Body of pancreas (tissue), 4 donors: ENCODE measurements around the gene SPDYE5. TPM values are rescaled to one million over a fixed set of nuclear protein-coding genes. Genes with fewer than 3 reads are reported as not detected.
"Not testable (repeated sequence)": the region's sequence is repeated elsewhere in the genome, so short reads cannot be mapped to it uniquely, and the experiment has no call there.

Experiments
- ATAC-seq: fragments of 150-250 bp; one replicate; pipeline ENCODE4 v1.9.1; 2016
- DNase-seq, 4 donors: peaks; one replicate each; pipeline ENCODE4 v3.0.0-alpha.2; 2019
- H3K27ac ChIP-seq, 4 donors: fragments of 200-600 bp; sonication (generic); 1 replicate in 3 of 4; 2 replicates in 1 of 4; pipeline versions ENCODE4 v1.5.1 to v1.6.1; 2016 to 2019; ENCODE audit warnings: mild to moderate bottlenecking in 1 of 4, mixed read lengths in 1 of 4, moderate library complexity in 1 of 4
- H3K27me3 ChIP-seq, 2 donors: fragments of 200-600 bp; sonication (generic); one replicate each; pipeline ENCODE4 v1.6.0; 2016; ENCODE audit warnings: mild to moderate bottlenecking in 1 of 2
- H3K36me3 ChIP-seq, 2 donors: fragments of 200-600 bp; sonication (generic); replicated peaks in 1 of 2; 2 replicates each; pipeline ENCODE4 v1.5.1; 2016; ENCODE audit warnings: low read depth in 2 of 2; ENCODE audit not compliant: insufficient read depth in 1 of 2
- H3K4me1 ChIP-seq: fragments of 200-600 bp; sonication (generic); one replicate; pipeline ENCODE4 v1.6.0; 2016
- H3K4me3 ChIP-seq, 2 donors: fragments of 200-600 bp; sonication (generic); 1 replicate in 1 of 2; 2 replicates in 1 of 2; pipeline ENCODE4 v1.5.1; 2016 to 2019
- H3K9me3 ChIP-seq, 3 donors: fragments of 200-600 bp; sonication (generic); 1 replicate in 2 of 3; 2 replicates in 1 of 3; pipeline ENCODE4 v1.5.1; 2016
- CTCF ChIP-seq, 7 experiments: fragments of 450-650 bp in 4 of 7; fragments of 200-600 bp in 3 of 7; sonication (generic) in 3 of 7; IDR thresholded peaks; one replicate each; pipeline ENCODE4 v1.5.1; 2016 to 2019; ENCODE audit warnings: antibody characterized with exemption in 7 of 7
- POLR2A ChIP-seq, 3 donors: fragments of 450-650 bp; IDR thresholded peaks; one replicate each; pipeline ENCODE4 v1.6.1; 2016; ENCODE audit warnings: antibody characterized with exemption in 3 of 3, mild to moderate bottlenecking in 2 of 3
- WGBS, 2 donors: methylation state at CpG; one replicate each; pipeline ENCODE4 v1.1.5; 2017; 5-methylcytosine and 5-hydroxymethylcytosine counted together
- intact Hi-C: fragments of 100-400 bp; cut with DNase I; formaldehyde crosslinking; loops from one replicate; pipeline ENCODE4 v1.15.1; 2023
- total RNA-seq, 2 donors: library from RNA; depleted of rRNA; stranded (reverse); fragments of >200 nt; gene quantifications; one replicate each; pipeline ENCODE4 v1.1.0, GENCODE V29; 2016

The SPDYE5 gene
- total RNA-seq, 2 donors from 2014 or later: not detected

GRCh38 chr7:75485355-75485978 lies 6.7 kb upstream of the SPDYE5 start:
- peak in 2 of 4 donors; percentile 6 to 13 for DNase-seq
- H3K27me3 ChIP-seq, ATAC-seq, intact Hi-C loops, H3K9me3 ChIP-seq, H3K36me3 ChIP-seq, H3K4me1 ChIP-seq: not testable (repeated sequence)
- H3K27ac ChIP-seq: peak overlapping the region in 3 of 4 donors; percentile 76 to 86 (median 81)
- 0 to 1% methylated on average over 7 to 31 of the region's 32 CpGs for WGBS, 2 donors
- peak overlapping the region; percentile 77 to 83 for H3K4me3 ChIP-seq

DNA sequence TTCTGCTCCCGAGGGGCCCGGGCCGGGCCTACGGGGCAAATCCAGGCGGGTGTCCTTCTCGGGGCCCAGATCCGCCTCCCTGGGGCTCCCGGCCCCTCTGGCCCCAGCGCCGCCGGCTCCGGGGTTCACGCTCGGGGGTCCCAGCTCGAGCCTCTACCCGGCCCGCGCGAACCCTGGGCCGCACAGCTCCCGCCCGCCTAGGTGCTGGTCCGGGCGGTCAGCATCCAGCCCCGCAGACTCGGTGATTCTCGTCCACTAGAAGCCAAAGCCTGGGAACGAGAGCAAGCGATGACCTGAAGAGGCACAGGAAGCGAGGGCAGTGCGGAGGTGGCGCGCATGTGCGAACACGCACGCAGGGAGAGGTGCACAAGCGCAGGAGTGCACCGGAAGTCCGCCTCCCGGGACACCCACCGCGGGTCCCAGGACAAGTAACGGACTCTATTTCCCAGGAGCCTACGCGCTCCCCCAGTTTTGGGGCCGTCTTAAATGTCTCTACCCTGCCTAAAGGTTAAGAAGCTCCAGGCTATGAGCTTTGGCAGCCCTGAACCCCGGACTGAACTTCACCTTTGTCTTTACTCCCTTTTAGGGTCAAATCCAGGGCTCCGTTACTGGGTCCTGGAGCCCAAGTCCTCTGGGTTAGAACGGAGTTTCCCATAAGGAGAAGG lies 6.0 kb upstream of the SPDYE5 start, which contains the start of gene POM121C:
TSS of gene POM121C (minus strand) at position 321 of the 665 bp plus-strand sequence. CDS start 44,803 bp downstream, outside the sequence.
- DNase-seq: peak; percentile 92 to 96 (median 96)
- 0% methylated on average over 4 to 49 of the region's 49 CpGs for WGBS, 2 donors
- H3K27ac ChIP-seq: peak within 1 kb of the TSS in 3 of 4 donors; percentile 76 to 86 (median 81)
- ATAC-seq: peak; percentile 100
- H3K9me3 ChIP-seq, H3K36me3 ChIP-seq, H3K4me1 ChIP-seq, H3K27me3 ChIP-seq, intact Hi-C loops: not testable (repeated sequence)
- peak within 1 kb of the TSS; percentile 77 to 83 for H3K4me3 ChIP-seq
- TF ChIP-seq POLR2A (IDR thresholded peaks at IDR 0.05): peak; percentile 7 to 70 (median 60)

DNA sequence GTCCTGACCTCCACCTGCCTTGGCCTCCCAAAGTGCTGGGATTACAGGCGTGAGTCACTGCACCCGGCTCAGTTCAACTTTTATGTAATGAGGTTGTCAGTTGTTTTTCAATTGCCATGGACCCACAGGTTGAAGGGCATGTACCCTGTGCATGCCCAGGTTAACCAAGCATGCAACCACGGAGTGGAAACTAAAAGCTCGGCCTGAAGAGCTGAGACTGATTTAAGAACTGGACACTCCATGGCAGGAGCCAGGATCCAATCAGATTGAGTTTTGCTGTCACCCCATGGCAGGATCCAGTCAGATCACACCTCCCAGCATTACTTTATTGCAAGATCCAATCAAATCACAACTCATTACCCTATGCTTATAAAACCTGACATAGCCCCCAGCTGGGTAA lies 16.9 kb downstream of the SPDYE5 start:
- intact Hi-C loops, ATAC-seq: not testable (repeated sequence)

DNA sequence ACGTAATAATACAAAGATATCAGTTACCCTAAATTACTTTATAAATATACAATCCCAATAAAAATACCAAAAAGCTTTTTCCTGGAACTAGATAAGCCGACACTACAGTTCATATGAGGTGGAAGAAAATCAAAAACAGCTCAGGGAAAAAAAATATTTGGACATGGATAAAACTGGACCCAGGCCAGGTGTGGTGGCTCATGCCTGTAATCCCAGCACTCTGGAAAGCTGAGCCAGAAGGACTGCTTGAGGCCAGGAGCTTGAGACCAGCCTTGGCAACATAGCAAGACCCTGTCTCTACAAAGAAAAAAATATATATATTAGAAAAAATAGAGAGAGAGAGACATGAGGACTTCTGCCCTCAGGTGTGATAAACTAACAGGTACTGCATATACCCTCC lies 26.7 kb downstream of the SPDYE5 start:
- H3K4me3 ChIP-seq, H3K4me1 ChIP-seq, intact Hi-C loops, H3K9me3 ChIP-seq, ATAC-seq, H3K27me3 ChIP-seq, H3K27ac ChIP-seq, H3K36me3 ChIP-seq: not testable (repeated sequence)
- DNase-seq: peak in 2 of 4 donors; percentile 20 to 23
- WGBS, 2 donors: 27 to 38% methylated on average over 2 of the region's 2 CpGs

More for the DNA sequence above, 16.9 kb downstream of the SPDYE5 start:
- not testable (repeated sequence) for H3K4me1 ChIP-seq, H3K36me3 ChIP-seq, H3K27ac ChIP-seq, H3K4me3 ChIP-seq, H3K9me3 ChIP-seq, H3K27me3 ChIP-seq, DNase-seq
- WGBS, 2 donors: no CpG with 5 or more reads among the region's 4 CpGs

- Histone ChIP-seq H3K36me3 (peaks cover 0 to 14% of the 10 kb centered on the region in 2 donors), H3K4me1 (peaks cover 10% of the 10 kb centered on the region)
- intact Hi-C loops, H3K27ac ChIP-seq, ATAC-seq, H3K4me3 ChIP-seq, H3K9me3 ChIP-seq, DNase-seq, H3K27me3 ChIP-seq: not testable (repeated sequence)
These were observed 29.6 kb downstream of the SPDYE5 start for GRCh38 chr7:75521727-75522126.

GRCh38 chr7:75527224-75527722 lies 35.2 kb downstream of the SPDYE5 start:
- H3K9me3 ChIP-seq, intact Hi-C loops, H3K27me3 ChIP-seq, ATAC-seq: not testable (repeated sequence)
- H3K27ac ChIP-seq: peak overlapping the region; percentile 48 to 87 (median 75)
- peaks cover 18% of the 10 kb centered on the region for H3K4me1 ChIP-seq
- peak overlapping the region; percentile 71 to 91 for H3K4me3 ChIP-seq
- H3K36me3 ChIP-seq: peaks cover 0 to 14% of the 10 kb centered on the region in 2 donors
- 0 to 1% methylated on average over 16 to 28 of the region's 37 CpGs for WGBS, 2 donors
- DNase-seq: peak in 1 of 4 donors; percentile 14

- intact Hi-C loops: no loop called here
- no peaks in the 10 kb centered on the region for H3K27me3 ChIP-seq
- no peaks in the 10 kb centered on the region for H3K9me3 ChIP-seq
- H3K4me1 ChIP-seq: peaks cover 12% of the 10 kb centered on the region
- no peak for DNase-seq
- ATAC-seq: no peak
- no peaks in the 10 kb centered on the region for H3K36me3 ChIP-seq
- TF ChIP-seq CTCF (IDR thresholded peaks at IDR 0.05) (no peak), POLR2A (IDR thresholded peaks at IDR 0.05) (no peak)
- H3K27ac ChIP-seq: no peak overlapping the region
- H3K4me3 ChIP-seq: no peak overlapping the region
- 54 to 70% methylated on average over 4 to 6 of the region's 6 CpGs for WGBS, 2 donors
These were observed 39.3 kb downstream of the SPDYE5 start for GRCh38 chr7:75531359-75531821.
